Inflammatory macrophage treated with lipopolysaccharide for 4 hours (primary cell): ENCODE measurements around the gene IPCEF1.
A peak's percentile ranks its signal among the peaks of the same experiment; 100 is the strongest.

Experiments
- DNase-seq: peaks from one replicate; pipeline ENCODE4 v3.0.0-alpha.2; 2020

IPCEF1 gene

DNA sequence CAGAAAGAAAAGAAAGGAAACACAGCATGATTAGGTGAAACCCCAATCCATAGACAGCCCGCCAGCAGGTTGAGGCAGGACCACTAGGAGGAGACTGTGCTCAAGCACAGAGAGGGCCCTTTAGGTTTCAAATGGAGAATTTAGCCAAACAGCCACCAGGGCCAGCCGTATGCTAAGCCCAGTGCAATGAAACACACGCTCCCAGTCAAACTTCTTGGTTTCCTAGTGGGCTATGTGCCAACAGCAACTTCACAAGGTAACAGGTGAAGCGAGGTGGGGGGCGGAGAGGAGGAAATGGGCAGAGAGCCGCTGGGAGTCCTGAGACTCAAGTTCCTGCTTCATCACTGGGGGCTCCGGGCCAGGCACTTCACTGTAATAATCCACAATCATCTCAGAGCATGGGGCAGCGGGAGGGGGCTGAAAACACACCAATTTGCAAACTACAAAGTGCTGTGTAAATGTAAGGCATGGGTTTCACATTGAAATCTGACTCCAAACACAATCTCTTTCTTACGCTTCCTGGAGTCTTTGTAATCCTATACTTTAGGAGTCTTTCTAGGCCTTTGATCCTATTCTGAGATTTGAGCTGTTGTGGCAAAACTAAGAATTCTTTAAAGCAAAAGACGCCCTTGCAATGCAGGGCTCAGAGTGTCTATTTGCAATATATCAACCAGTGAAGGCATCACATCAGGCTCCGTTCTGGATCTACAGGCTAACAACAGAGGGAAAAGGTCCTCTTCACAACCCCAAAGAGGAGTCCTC is 200.3 kb downstream of the IPCEF1 start:
- peak; percentile 75 for DNase-seq

DNA sequence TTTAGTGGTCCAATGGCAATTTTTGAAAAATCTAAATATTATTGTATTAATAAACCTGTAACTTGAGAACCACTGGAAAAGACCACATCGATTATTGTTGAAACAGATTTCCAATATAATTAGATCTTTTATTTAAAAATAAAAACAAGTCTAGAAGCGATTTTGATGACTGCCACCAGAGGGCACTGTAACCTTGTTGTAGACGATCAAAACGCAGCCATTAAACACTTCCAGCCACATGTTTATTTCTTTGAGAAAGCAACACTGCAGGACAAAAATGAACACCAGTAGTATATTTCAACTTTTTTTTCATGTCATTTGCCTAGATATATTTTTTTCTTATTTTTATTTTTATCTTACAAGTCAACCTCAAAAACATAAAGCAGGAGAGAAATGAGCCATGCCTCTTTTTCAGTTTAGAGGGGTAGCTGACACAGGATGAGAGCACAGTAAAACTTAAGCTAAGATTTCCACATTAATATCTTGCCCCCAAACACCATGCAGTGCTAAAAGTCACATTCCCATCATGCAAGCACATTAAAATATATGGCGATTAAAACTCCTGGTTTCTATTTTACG is 202.1 kb downstream of the IPCEF1 start:
- peak; percentile 72 for DNase-seq

DNA sequence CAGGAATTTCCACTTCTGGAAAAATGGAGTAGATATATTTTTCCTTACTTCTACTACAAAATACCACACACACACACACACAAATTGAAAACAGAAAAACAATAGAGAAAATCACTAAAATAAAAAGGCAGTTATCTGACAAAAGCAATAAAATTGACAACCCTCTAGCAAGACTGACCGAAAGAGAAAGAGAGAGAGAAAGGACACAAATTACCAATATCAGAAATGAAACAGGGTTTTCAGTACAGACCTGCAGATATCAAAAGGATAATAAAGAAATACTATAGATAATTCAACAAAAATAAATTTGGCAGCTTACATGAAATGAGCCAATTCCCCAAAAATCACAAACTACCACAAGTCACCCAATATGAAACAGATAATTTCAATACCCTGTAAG is 212.8 kb downstream of the IPCEF1 start:
- DNase-seq: no peak

DNA sequence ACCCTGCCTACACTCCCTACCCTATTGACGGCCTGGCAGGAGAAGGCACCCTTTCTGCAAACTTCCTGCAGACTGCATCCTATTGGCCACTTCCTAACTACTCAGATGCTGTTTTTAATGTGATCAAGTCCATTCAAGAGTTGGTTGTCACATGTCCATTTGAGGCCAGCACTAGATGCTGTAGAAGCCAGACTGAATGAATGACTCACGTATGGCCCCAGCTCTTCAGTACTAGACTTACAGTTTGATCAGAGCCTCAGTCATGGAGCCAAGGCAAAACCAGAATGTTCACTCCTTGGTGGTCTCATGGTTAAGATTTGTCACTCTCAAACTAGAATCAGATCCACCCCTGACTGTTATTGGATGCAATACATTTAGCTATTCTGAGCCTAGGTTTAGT is 215.9 kb downstream of the IPCEF1 start:
- DNase-seq: peak; percentile 42

DNA sequence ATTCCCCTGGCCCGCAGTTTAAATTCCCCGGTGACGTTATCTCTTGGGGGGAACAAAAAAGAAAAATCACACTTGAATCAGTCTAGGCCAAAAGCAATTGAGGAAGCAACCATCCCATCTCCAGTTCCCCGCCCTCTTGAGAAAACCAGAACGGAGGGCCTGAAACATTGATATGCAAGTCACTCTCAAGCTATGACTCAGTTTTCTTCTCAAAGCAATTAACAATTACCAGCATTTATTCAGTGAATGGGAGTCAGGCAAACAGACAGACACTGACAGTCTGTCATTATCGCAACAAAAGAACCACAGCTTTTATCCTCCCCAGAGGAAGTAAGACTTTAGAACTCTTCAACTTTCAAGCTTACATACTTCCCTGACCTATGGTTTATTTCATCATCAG is 216.7 kb downstream of the IPCEF1 start:
- DNase-seq: peak; percentile 98

DNA sequence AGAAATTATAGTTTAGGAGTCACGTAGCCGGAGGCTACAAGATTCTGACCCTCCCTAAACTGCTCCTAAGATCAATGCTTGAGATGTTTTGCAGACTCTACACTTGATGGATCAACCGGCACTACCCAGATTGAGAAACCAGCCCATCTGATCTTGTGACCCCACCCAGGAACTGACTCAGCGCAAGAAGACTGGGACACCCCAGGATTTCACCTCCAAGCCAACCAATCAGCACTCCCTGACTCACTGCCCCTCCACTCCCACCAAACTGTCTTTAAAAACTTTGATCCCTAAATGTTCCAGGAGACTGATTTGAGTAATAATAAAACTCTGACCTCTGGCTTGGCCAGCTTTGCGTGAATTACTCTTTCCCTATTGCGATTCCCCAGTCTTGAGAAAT is 217.8 kb downstream of the IPCEF1 start:
- DNase-seq: peak; percentile 97

DNA sequence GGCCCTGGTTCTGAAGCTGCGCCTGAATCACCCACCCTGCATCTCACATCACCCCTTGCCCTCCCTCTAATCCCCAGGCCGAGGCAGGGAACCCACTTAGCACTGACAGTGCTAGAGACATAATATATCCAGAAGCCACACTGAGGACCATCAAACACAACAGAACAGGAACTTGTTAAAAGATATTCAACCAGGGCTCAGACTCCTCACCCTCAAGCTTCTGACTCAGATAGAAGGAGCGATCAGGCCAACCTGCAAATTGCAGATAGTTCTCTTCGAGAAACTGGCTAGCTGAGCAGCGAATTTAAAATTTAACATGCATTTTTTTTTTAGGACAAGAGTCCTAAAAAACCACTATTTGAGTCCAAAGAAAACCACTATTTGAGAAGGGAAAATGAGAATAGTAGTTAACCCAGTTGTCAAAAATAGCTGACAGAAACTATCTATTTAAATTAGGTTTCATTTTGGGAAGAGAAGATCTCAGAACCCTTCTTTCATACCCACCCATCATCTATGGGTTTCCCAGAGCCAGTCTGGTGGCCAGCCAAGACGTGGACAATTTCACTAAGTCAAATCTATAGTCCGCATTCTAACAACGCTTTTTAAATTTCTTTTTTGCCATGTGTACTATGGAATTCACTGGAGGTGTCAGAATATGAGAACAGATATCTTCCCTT is 222.0 kb downstream of the IPCEF1 start:
- no peak for DNase-seq

DNA sequence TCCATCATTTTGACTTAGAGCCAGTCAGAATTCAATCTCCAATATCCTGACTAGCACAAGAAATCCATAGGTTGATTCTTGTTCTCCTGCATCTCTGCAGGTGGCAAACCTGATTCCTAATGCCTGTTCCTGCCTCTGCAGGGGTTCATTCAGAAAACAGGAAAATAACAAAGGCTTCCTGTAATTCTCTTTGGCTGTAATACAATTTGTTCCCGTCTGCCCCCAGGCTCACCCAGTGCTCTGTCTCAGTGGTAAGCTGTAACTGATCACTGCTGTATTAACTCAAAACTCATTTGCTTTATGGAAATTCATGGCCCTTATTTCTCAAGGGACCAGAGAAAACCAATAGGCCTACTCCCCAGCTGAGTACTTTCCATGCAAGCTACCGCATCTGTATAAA is 228.9 kb downstream of the IPCEF1 start:
- DNase-seq: no peak

DNA sequence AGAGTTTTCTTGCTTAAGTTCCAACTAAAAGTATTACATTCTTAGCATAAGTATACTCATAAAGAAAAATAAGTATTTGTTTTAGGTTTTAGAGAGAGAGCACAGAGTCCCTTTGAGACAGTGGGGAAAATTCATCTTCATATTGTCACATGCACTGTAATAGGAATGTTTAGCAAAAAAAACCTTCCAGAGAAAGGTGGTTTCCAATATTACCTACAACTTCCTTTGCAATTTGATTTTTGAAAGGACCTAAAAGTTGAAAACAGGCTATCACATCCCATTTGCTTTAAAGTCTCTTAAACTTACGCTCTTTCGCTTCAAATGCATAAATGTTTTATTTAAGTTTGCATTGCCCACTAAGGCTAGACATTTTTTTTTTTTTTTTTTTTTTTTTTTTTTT is 231.2 kb downstream of the IPCEF1 start:
- DNase-seq: peak; percentile 70

DNA sequence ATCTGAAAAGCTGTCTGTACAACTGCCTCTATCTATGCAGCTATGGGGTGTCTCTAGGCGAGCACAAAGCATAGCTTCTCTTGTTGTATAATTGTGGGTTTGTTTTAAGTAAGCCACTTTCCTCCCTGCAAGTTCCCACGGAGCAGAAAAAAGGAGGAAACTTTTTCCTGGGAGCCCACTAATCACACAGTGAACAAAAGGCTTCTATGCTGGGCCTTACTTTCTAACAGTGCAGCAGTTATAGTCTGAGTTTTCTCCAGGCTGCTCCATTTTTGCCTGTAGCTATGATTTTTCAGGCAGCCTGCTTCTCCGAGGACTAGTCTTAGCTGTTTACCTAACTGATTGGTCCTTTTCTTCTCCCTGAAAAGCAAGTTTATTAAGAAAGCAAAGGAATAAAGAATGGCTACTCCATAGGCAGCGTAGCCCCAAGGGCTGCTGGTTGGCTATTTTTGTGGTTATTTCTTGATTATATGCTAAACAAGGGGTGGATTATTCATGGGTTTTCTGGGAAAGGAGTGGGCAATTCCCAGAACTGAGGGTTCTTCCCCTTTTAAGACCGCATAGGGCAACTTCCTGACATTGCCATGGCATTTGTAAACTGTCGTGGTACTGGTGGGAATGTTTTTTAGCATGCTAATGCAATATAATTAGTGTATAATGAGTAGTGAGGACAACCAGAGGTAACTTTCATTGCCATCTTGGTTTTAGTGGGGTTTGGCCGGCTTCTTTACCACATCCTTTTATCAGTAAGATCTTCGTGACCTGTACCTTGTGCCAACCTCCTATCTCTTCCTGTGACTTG is 233.2 kb downstream of the IPCEF1 start:
- DNase-seq: peak; percentile 94

DNA sequence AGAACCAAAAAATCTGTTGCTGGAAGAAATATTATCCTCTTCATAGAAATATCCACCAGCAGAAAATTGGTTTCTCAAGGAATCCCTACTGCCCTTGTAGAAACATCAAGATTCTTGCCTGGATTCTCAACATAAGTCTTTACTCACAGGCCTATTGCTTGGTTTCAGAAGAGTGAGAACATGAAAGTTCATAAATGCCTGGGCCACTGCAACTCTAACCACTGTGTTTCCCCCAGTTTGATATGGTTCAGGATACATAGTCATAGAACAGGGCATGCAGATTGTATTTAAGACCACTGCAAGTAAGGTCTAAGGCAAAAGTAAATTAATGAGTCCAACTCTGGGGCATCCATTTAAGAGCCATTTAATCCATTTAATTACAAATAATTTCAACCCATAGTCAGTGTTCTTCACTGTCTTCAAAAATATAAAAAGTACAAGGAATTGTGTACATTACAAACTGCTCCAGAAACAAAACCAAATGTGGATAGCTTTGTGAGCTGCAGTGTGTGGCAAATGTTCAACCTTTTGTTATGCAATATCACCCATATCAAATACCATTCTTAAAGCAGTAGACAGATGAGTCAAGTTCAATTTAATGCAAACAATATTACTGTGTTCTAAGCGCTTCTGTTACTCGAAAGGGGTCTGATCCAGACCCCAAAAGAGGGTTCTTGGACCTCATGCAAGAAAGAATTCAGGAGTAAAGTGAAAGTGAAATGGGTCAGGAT is 234.2 kb downstream of the IPCEF1 start:
- DNase-seq: peak; percentile 43

DNA sequence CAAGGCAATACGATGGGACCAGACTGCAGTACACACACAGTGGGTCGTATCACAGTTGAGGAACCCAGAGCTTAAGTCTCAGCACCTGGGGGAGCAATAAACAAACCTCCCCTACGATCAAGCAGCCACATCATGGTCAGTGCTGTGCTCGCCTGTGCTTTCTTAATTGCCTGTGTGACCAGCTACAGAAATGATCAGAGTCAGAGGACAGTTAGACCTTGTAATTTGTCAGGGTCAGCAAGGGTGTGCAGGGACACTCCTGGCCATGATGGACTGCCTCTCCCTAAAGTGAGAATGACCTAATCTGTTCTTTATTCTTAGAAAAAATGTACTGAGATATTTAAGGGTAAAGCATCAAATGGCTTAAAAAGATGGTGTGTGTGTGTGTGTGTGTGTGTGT is 239.1 kb downstream of the IPCEF1 start:
- no peak for DNase-seq

DNA sequence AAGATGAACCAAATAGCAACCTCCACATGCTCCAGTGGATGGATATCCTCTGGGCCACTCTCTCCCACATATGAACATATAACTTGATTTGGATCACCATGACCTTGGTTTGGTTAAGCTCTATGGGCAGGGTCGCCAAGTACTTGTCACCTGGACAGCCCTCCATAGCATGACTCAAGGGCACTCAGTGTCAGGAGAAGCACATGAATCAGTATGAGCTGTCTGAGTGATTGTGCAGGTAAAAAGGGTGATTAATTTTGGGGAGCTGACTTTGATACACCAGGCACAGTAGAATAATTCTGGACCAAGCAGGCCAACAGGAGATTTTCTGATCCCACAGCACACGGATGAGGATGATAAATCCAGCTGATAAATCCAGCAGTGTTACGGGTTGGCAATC is 243.2 kb downstream of the IPCEF1 start:
- DNase-seq: no peak

DNA sequence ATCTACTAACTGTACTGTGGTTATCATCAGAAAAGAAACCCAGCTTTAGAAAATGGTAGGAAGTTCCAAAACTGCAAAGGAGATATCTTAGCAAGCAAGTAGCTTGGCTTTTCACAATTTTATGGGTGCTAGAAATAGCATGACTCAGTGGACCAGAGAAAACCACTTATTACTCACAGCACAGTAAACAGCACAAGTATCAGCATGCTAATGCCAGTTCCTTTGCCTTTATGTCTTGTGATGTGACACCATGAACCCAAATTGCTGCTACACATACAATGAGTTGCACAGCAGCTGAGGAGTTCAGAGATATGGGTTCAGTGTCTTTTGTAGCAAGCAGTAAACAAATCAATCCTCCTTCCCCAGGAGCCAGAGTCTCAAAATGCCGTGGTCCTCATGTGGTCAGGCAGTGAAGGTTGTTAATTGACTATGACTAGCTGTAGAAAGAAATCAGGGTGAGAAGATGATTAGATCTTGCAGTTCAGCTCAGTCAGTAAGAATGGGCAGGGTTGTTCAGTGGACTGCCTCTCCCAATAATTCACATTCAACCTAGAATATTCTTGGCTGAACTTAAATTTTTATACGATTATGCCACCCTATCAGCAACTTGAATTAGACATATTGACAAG is 244.3 kb downstream of the IPCEF1 start:
- peak; percentile 13 for DNase-seq

DNA sequence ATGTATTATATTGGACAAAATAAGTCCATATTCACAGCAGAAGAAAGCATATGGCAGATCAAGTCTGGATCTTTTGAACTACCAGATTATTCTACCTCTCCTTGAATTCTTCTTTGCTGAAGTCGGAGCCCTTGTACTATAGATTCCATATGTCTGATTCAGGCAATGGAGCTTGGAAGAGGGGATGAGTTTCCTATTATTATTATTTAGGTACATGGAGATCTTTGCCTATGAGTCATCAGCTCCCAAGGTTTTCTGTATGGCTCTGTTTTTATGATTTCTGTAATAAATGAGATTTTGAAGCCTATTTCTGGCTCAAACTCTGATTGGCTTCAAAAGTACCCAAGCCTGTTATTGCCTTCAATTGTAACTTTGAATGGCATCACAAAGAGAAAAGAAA is 245.6 kb downstream of the IPCEF1 start:
- DNase-seq: no peak

DNA sequence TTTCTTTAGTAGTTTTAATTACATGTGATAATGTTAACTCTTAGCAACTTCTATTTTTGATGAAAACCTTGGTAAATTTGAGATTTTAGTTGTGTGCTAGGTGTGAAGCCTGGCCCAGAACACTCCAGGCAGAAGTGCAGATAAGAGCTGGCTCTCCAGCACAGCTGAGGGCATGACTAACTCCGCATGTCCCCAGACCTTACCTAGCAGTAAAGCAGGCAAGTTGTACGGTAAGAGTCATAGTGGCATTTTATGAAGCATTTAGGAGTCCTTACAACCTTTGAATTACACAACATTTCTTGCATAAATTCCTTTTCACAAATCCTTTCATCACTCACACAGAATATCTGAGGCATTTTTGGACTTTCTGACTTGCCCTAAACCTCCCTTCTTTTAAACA is 250.4 kb downstream of the IPCEF1 start:
- DNase-seq: peak; percentile 19
